Activated CD4-positive, alpha-beta T cell treated with anti-CD3 and anti-CD28 coated beads, Interleukin-10, Interleukin-2, amounts not matched to agents 100 ng/mL and 50 ng/mL, durations not matched to agents 16 hours and 8 hours (primary cell): Measurements from ENCODE around the gene MTRR.

Source experiments
- DNase-seq: peaks from one replicate; pipeline ENCODE4 v3.0.0-alpha.2; 2020

MTRR gene

GRCh38 chr5:7857926-7858632 is 10.9 kb upstream of the MTRR start:
- peak; percentile 68 for DNase-seq

DNA sequence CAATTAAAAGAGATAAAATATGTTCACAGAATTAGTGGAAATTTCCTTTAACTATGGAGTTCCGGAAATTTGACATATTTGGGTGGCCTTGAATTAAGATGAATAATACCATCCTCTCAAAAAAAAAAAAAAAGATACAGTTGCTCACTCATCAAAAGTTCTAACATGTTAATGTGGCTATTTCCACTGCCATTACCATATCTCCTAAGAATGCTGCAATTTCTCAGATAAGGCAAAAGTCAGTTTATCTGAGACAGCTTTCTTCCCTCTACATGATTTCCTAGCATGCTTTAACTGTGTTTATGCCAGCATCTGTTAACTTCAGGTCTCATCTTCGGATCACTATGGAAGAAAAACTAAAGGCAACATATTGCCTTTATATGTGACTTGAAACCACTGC is 2.8 kb upstream of the MTRR start:
- DNase-seq = no peak

GRCh38 chr5:7867260-7867659 is 1.7 kb upstream of the MTRR start:
- no peak for DNase-seq

GRCh38 chr5:7868427-7868772 is 548 bp upstream of the MTRR start:
- no peak for DNase-seq

DNA sequence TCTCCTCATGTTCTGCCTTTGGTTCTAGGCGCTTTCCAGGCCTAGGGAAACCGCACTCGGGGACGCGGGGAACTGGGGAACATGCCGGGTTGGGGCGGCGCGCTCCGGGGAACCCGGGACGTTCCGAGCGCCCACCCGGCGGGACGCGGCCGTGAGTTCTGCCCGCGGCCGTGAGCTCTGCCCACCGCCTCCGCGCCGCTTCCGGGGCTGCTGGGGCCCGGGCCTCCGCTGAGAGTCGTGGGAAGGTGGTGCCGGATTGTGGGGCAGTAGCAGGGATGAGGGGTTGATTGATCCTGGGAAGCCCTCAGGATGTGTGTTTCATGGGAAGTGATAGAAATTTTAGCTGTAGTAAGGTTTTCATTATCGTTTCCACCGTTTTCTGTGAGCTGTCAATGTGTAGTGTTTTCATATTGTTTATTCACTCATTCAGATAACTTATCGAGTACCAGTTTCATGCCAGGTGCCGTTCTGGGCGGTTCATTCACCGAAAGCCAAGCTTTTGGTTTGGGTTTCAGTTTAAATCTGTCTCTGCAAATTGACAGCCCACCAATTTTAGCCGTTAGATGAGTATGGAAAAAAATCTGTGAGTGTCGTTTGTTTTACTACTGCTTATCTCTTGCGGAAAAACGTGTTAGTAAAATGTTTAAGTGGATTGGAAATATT is 657 bp downstream of the MTRR start:
- DNase-seq = peak; percentile 59

DNA sequence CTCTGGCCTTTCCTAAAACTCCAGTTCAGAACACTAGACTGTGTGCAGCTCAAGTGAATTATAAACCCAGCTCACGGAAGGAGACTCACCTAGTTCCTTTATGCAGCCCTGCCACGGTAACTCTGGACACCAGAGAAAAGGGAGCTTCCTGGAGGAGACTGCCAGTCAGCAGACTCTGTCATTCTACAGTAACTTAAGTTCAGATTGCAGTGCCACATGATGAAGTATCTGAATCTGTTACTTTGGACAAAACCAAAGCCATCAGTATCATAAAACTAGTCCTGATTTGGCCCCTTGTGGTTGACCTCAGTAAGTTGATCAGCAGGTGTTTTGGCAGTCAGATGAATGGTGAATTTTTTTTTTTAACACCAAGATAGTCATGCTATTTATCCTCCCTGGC is 2.7 kb downstream of the MTRR start:
- peak; percentile 57 for DNase-seq

GRCh38 chr5:7872517-7873130 is 3.7 kb downstream of the MTRR start:
- peak; percentile 25 for DNase-seq

- peak; percentile 88 for DNase-seq
Measured at GRCh38 chr5:7873216-7873615, 4.3 kb downstream of the MTRR start.

- DNase-seq = no peak
Measured at GRCh38 chr5:7874639-7875038, 5.7 kb downstream of the MTRR start.

DNA sequence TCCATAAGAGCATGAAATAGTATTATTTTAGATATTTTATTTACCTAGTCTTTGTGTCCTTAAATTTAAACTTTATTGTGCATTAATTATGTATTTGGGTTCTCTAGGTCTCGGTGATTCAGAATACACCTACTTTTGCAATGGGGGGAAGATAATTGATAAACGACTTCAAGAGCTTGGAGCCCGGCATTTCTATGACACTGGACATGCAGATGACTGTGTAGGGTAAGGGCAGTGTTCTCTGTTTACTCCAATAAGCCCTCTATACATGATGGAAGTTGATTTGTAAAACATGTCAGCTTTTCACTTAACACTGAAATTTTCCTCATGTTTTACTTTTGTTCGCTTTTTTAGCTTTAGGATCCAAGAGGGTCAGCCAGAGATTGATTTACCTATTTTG is 6.2 kb downstream of the MTRR start:
- no peak for DNase-seq

GRCh38 chr5:7876867-7877266 is 7.9 kb downstream of the MTRR start:
- DNase-seq = peak; percentile 82

DNA sequence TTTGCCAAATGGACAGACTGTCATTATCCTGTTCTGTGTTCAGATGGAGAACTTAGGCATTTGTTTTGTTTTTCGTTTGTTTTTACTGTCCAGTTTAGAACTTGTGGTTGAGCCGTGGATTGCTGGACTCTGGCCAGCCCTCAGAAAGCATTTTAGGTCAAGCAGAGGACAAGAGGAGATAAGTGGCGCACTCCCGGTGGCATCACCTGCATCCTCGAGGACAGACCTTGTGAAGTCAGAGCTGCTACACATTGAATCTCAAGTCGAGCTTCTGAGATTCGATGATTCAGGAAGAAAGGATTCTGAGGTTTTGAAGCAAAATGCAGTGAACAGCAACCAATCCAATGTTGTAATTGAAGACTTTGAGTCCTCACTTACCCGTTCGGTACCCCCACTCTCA is 8.9 kb downstream of the MTRR start:
- DNase-seq = peak; percentile 15

GRCh38 chr5:7878381-7878873 is 9.5 kb downstream of the MTRR start:
- DNase-seq = peak; percentile 84

DNA sequence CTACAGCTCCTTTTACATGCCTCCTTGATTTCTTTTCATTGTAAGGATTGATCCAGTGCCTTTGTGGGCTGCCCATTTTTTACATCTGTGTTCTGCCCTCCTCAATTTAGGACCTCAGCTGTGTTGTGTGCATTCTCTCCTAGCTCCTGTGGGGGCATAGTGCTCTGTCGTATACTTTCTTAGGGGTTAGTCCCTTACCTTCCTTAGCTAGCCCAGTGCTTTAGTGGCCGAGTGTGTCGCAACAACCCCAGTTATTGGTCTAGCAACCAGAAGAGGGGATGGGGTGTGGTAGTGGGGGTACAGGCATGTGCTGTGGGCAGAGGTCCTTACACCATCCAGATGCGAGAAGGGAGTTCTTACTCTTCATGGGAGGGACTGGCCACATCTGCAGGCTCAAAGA is 12.1 kb downstream of the MTRR start:
- no peak for DNase-seq

DNA sequence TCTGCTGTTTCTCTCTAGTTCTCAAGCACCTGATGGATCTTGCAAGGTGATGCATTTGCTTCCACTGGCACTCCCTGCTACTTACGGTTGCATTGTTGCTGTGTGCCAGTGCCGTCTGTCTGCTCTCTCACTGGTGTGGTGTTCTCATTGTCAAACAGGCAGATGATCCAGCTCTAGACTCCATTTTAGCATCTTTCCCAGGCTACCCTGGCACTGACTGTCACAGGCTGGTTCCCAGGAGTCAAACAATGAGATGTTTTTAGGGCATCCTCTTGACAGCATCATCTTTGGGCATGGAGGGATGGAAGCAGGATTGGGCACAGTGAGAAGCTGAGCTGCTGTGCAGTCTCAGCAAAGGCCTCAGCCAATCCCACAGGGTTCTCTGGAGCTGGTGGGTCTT is 12.9 kb downstream of the MTRR start:
- no peak for DNase-seq

- no peak for DNase-seq
Measured at GRCh38 chr5:7882926-7883325, 14.0 kb downstream of the MTRR start.

GRCh38 chr5:7884491-7885267 is 15.7 kb downstream of the MTRR start:
- no peak for DNase-seq

DNA sequence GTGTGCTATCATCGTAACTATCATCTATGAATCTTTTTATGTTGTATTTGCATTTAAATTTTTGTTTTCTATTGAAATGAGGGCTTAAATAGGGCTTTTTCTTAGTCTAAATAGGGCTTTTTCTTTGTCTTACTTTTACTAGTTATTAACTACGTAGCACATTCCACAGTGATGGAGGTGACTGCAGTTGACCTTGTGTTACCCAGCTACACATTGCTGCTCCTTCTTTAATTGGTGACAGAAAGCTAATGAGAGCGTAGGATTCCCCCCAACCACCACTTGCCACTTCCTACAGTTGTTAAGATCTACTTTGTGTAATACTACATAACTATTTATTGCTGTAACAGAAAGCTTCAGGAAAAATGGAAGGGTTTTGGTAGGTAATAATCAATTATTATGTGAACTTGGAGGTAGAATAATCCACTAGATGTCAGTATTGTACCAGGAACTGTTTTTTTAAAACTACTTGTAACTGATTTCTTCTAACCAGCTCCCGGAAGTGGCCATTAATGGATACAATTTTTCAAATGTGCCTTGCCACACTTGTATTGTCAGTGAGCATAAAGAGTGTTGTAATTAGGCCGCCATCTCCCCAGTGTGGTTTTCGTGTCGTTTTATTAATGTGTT is 18.0 kb downstream of the MTRR start:
- DNase-seq = peak; percentile 39

DNA sequence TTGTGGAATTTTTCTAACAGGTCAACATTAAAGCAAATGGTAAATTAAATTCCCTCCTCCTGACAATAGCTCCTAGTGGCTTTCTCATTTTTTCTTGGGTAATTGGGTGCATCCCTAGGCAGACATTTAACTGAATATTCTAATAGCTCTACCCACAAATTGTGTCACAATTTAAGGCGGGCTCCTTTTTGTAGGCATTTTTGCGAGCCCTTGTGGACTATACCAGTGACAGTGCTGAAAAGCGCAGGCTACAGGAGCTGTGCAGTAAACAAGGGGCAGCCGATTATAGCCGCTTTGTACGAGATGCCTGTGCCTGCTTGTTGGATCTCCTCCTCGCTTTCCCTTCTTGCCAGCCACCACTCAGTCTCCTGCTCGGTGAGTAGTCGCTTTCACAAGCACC is 20.0 kb downstream of the MTRR start:
- DNase-seq = no peak

GRCh38 chr5:7894439-7894838 is 25.5 kb downstream of the MTRR start:
- no peak for DNase-seq

DNA sequence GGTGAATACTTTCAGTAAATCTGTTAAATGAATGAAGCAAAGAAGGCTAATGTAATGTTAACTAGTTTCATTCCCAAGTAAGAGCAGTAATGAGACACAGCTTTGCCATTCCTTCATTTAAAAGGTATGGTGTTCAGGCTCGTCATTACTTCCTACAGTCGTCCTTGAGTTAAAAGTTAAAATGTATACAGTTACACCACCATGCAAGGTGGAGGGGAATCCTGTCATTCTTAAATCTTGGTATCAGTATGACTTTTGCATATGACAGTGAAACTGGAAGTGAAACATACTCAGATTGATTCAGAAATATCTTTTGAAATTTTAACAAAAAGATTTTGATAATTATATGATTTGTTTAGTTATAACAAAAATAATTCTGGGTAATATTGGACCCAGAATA is 25.9 kb downstream of the MTRR start:
- DNase-seq = peak; percentile 51

- DNase-seq = peak; percentile 65
Measured at GRCh38 chr5:7897014-7897600, 28.2 kb downstream of the MTRR start.

GRCh38 chr5:7902201-7902600 is 33.3 kb downstream of the MTRR start:
- DNase-seq = no peak
